ENCODE results near the gene CALU.

CALU gene

GRCh38 chr7:128739048-128739962 lies at the start of gene CALU:
Gene CALU (plus strand): TSS chr7:128739359. CDS start chr7:128748584, 9,225 bp downstream.
- Histone ChIP-seq H3K4me1 (peaks cover 64% of the 10 kb centered on the region), H3K36me3 (peaks cover 11% of the 10 kb centered on the region; the same call in 1 of the 2 replicates), H3K27ac (peak within 1 kb of the TSS; percentile 81), H3K9ac (peak within 1 kb of the TSS; percentile 85), H3K4me2 (peak within 1 kb of the TSS; percentile 98), H3K4me3 (peak within 1 kb of the TSS; percentile 93), H3K27me3 (no peaks in the 10 kb centered on the region), H3K9me3 (no peaks in the 10 kb centered on the region), H4K20me1 (peaks cover 49% of the 10 kb centered on the region)
- no peak for TF ChIP-seq Cebpa-rat (IDR thresholded peaks at IDR 0.05)

GRCh38 chr7:128691227-128691626 lies 47.9 kb upstream of the CALU start:
- TF ChIP-seq Cebpa-rat (IDR thresholded peaks at IDR 0.05), result no peak
- Histone ChIP-seq H3K4me3 (no peak overlapping the region), H3K9me3 (peaks cover 6% of the 10 kb centered on the region), H3K4me1 (no peaks in the 10 kb centered on the region), H3K4me2 (no peak overlapping the region), H3K36me3 (no peaks in the 10 kb centered on the region), H3K27me3 (peaks cover 3% of the 10 kb centered on the region), H4K20me1 (no peaks in the 10 kb centered on the region), H3K27ac (no peak overlapping the region), H3K9ac (no peak overlapping the region)

- Histone ChIP-seq H3K9ac (no peak overlapping the region), H3K4me1 (no peaks in the 10 kb centered on the region), H3K9me3 (peaks cover 21% of the 10 kb centered on the region), H4K20me1 (no peaks in the 10 kb centered on the region), H3K27me3 (peaks cover 19% of the 10 kb centered on the region), H3K4me2 (no peak overlapping the region), H3K36me3 (no peaks in the 10 kb centered on the region), H3K4me3 (no peak overlapping the region), H3K27ac (no peak overlapping the region)
- TF ChIP-seq Cebpa-rat (IDR thresholded peaks at IDR 0.05), result no peak
Observed at GRCh38 chr7:128692623-128693270, 46.4 kb upstream of the CALU start.

- H3K36me3 ChIP-seq, result no peaks in the 10 kb centered on the region
- H3K4me1 ChIP-seq, result no peaks in the 10 kb centered on the region
- no peak overlapping the region for H3K9ac ChIP-seq
- no peak overlapping the region for H3K27ac ChIP-seq
- H3K27me3 ChIP-seq, result peaks cover 26% of the 10 kb centered on the region
- no peak for TF ChIP-seq Cebpa-rat (IDR thresholded peaks at IDR 0.05)
- H3K4me2 ChIP-seq, result no peak overlapping the region
- H3K9me3 ChIP-seq, result peaks cover 29% of the 10 kb centered on the region
- no peaks in the 10 kb centered on the region for H4K20me1 ChIP-seq
- H3K4me3 ChIP-seq, result no peak overlapping the region
Observed at GRCh38 chr7:128693373-128694015, 45.7 kb upstream of the CALU start.

GRCh38 chr7:128694738-128695137 lies 44.4 kb upstream of the CALU start:
- Histone ChIP-seq H3K27ac (no peak overlapping the region), H3K36me3 (no peaks in the 10 kb centered on the region), H3K4me1 (no peaks in the 10 kb centered on the region), H3K4me2 (no peak overlapping the region), H3K4me3 (no peak overlapping the region), H3K9me3 (peaks cover 29% of the 10 kb centered on the region), H3K27me3 (peaks cover 35% of the 10 kb centered on the region), H3K9ac (no peak overlapping the region), H4K20me1 (no peaks in the 10 kb centered on the region)
- TF ChIP-seq Cebpa-rat (IDR thresholded peaks at IDR 0.05), result no peak

GRCh38 chr7:128697302-128697905 lies 41.8 kb upstream of the CALU start:
- Histone ChIP-seq H3K36me3 (no peaks in the 10 kb centered on the region), H3K27me3 (peaks cover 35% of the 10 kb centered on the region), H4K20me1 (no peaks in the 10 kb centered on the region), H3K4me1 (no peaks in the 10 kb centered on the region), H3K4me3 (no peak overlapping the region), H3K9me3 (peaks cover 29% of the 10 kb centered on the region), H3K27ac (no peak overlapping the region), H3K9ac (no peak overlapping the region), H3K4me2 (no peak overlapping the region)
- no peak for TF ChIP-seq Cebpa-rat (IDR thresholded peaks at IDR 0.05)

- Histone ChIP-seq H3K9ac (no peak overlapping the region), H3K27me3 (peaks cover 35% of the 10 kb centered on the region), H3K9me3 (peaks cover 29% of the 10 kb centered on the region), H3K4me1 (no peaks in the 10 kb centered on the region), H3K4me2 (no peak overlapping the region), H3K36me3 (no peaks in the 10 kb centered on the region), H4K20me1 (no peaks in the 10 kb centered on the region), H3K4me3 (no peak overlapping the region), H3K27ac (no peak overlapping the region)
- TF ChIP-seq Cebpa-rat (IDR thresholded peaks at IDR 0.05), result no peak
Observed at GRCh38 chr7:128699196-128699712, 39.9 kb upstream of the CALU start.

GRCh38 chr7:128699895-128700294 lies 39.3 kb upstream of the CALU start:
- H4K20me1 ChIP-seq, result no peaks in the 10 kb centered on the region
- TF ChIP-seq Cebpa-rat (IDR thresholded peaks at IDR 0.05), result no peak
- no peak overlapping the region for H3K9ac ChIP-seq
- peaks cover 29% of the 10 kb centered on the region for H3K9me3 ChIP-seq
- H3K4me3 ChIP-seq, result no peak overlapping the region
- H3K36me3 ChIP-seq, result no peaks in the 10 kb centered on the region
- H3K4me1 ChIP-seq, result no peaks in the 10 kb centered on the region
- H3K4me2 ChIP-seq, result no peak overlapping the region
- peaks cover 35% of the 10 kb centered on the region for H3K27me3 ChIP-seq
- no peak overlapping the region for H3K27ac ChIP-seq

GRCh38 chr7:128701062-128701785 lies 37.9 kb upstream of the CALU start:
- Histone ChIP-seq H3K9me3 (peaks cover 27% of the 10 kb centered on the region), H3K4me2 (no peak overlapping the region), H3K4me1 (no peaks in the 10 kb centered on the region), H3K36me3 (no peaks in the 10 kb centered on the region), H4K20me1 (no peaks in the 10 kb centered on the region), H3K9ac (no peak overlapping the region), H3K27me3 (peaks cover 32% of the 10 kb centered on the region), H3K27ac (no peak overlapping the region), H3K4me3 (no peak overlapping the region)
- no peak for TF ChIP-seq Cebpa-rat (IDR thresholded peaks at IDR 0.05)
